ENCODE measurements around the gene PFDN5. TPM values are rescaled to one million over a fixed set of nuclear protein-coding genes. Genes with fewer than 3 reads are reported as not detected.

PFDN5 gene
- total RNA-seq, 1 donor from 2014 or later, result 425 TPM

GRCh38 chr12:53324779-53325510 is 29.6 kb downstream of the PFDN5 start:
- H3K4me2 ChIP-seq, result peak overlapping the region; percentile 90
- no peaks in the 10 kb centered on the region for H4K20me1 ChIP-seq (ENCODE audit: low read depth)
- DNase-seq (ENCODE audit: low spot score), result peak; percentile 90
- no peaks in the 10 kb centered on the region for H3K36me3 ChIP-seq
- no peak overlapping the region for H3K9ac ChIP-seq
- peaks cover 10% of the 10 kb centered on the region for H3K79me2 ChIP-seq (ENCODE audit: low read depth)
- H3K36me3 Mint-ChIP-seq, result no peaks in the 10 kb centered on the region
- TF ChIP-seq EZH2 (IDR thresholded peaks at IDR 0.05), result peak; percentile 57
- TF ChIP-seq, protein P1, sequence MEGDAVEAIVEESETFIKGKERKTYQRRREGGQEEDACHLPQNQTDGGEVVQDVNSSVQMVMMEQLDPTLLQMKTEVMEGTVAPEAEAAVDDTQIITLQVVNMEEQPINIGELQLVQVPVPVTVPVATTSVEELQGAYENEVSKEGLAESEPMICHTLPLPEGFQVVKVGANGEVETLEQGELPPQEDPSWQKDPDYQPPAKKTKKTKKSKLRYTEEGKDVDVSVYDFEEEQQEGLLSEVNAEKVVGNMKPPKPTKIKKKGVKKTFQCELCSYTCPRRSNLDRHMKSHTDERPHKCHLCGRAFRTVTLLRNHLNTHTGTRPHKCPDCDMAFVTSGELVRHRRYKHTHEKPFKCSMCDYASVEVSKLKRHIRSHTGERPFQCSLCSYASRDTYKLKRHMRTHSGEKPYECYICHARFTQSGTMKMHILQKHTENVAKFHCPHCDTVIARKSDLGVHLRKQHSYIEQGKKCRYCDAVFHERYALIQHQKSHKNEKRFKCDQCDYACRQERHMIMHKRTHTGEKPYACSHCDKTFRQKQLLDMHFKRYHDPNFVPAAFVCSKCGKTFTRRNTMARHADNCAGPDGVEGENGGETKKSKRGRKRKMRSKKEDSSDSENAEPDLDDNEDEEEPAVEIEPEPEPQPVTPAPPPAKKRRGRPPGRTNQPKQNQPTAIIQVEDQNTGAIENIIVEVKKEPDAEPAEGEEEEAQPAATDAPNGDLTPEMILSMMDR (IDR thresholded peaks at IDR 0.05), result peak; percentile 72
- peak; percentile 52 for TF ChIP-seq EZH2phosphoT487 (IDR thresholded peaks at IDR 0.05)
- H3K9me3 Mint-ChIP-seq, result no peaks in the 10 kb centered on the region
- peak overlapping the region; percentile 65 for H3K27ac Mint-ChIP-seq
- H3K27me3 Mint-ChIP-seq (ENCODE audit: insufficient read depth, low read depth), result peaks cover 6% of the 10 kb centered on the region
- peaks cover 49% of the 10 kb centered on the region for H3F3A ChIP-seq (ENCODE audit: low read depth)
- H3K4me3 ChIP-seq, result peak overlapping the region; percentile 64
- no peaks in the 10 kb centered on the region for H3K9me3 ChIP-seq (ENCODE audit: low read depth)
- H3K27ac ChIP-seq, result no peak overlapping the region
- peak overlapping the region; percentile 84 for H3K4me3 Mint-ChIP-seq
- H2AFZ ChIP-seq (replicated peaks), result peak overlapping the region; percentile 86
- H3K4me1 ChIP-seq, result peaks cover 30% of the 10 kb centered on the region
- peaks cover 53% of the 10 kb centered on the region for H3K4me1 Mint-ChIP-seq
- peaks cover 48% of the 10 kb centered on the region for H3K27me3 ChIP-seq

GRCh38 chr12:53325511-53326061 is 30.2 kb downstream of the PFDN5 start:
- Mint-ChIP-seq H3K4me1 (peaks cover 49% of the 10 kb centered on the region), H3K27me3 (ENCODE audit: insufficient read depth, low read depth) (peaks cover 6% of the 10 kb centered on the region), H3K9me3 (no peaks in the 10 kb centered on the region), H3K27ac (no peak overlapping the region), H3K4me3 (peak overlapping the region; percentile 85), H3K36me3 (no peaks in the 10 kb centered on the region)
- Histone ChIP-seq H3K27me3 (peaks cover 48% of the 10 kb centered on the region), H3K9me3 (ENCODE audit: low read depth) (no peaks in the 10 kb centered on the region), H3K4me2 (peak overlapping the region; percentile 90), H3K9ac (no peak overlapping the region), H4K20me1 (ENCODE audit: low read depth) (no peaks in the 10 kb centered on the region), H3K79me2 (ENCODE audit: low read depth) (peaks cover 4% of the 10 kb centered on the region), H3K4me1 (peaks cover 30% of the 10 kb centered on the region), H3K4me3 (peak overlapping the region; percentile 64), H3K36me3 (no peaks in the 10 kb centered on the region), H2AFZ (replicated peaks) (peak overlapping the region; percentile 86), H3F3A (ENCODE audit: low read depth) (peaks cover 49% of the 10 kb centered on the region), H3K27ac (no peak overlapping the region)
- peak; percentile 70 for DNase-seq (ENCODE audit: low spot score)
- TF ChIP-seq EZH2phosphoT487 (IDR thresholded peaks at IDR 0.05), result no peak
- no peak for TF ChIP-seq EZH2 (IDR thresholded peaks at IDR 0.05)
- TF ChIP-seq, protein P1 (IDR thresholded peaks at IDR 0.05), result peak; percentile 6

GRCh38 chr12:53326460-53327185 is 31.3 kb downstream of the PFDN5 start:
- no peaks in the 10 kb centered on the region for H3K9me3 ChIP-seq (ENCODE audit: low read depth)
- peak overlapping the region; percentile 90 for H3K4me2 ChIP-seq
- no peaks in the 10 kb centered on the region for H3K9me3 Mint-ChIP-seq
- no peaks in the 10 kb centered on the region for H3K79me2 ChIP-seq (ENCODE audit: low read depth)
- no peak overlapping the region for H2AFZ ChIP-seq (replicated peaks)
- H3K27me3 Mint-ChIP-seq (ENCODE audit: insufficient read depth, low read depth), result peaks cover 6% of the 10 kb centered on the region
- H3K4me1 Mint-ChIP-seq, result peaks cover 42% of the 10 kb centered on the region
- TF ChIP-seq EZH2 (IDR thresholded peaks at IDR 0.05), result no peak
- H3K36me3 Mint-ChIP-seq, result no peaks in the 10 kb centered on the region
- H3K9ac ChIP-seq, result no peak overlapping the region
- peaks cover 30% of the 10 kb centered on the region for H3K4me1 ChIP-seq
- H3K36me3 ChIP-seq, result no peaks in the 10 kb centered on the region
- peaks cover 48% of the 10 kb centered on the region for H3F3A ChIP-seq (ENCODE audit: low read depth)
- H3K27me3 ChIP-seq, result peaks cover 48% of the 10 kb centered on the region
- peak overlapping the region; percentile 50 for H3K27ac Mint-ChIP-seq
- H3K4me3 ChIP-seq, result no peak overlapping the region
- H3K4me3 Mint-ChIP-seq, result peak overlapping the region; percentile 85
- H4K20me1 ChIP-seq (ENCODE audit: low read depth), result no peaks in the 10 kb centered on the region
- peak; percentile 49 for DNase-seq (ENCODE audit: low spot score)
- H3K27ac ChIP-seq, result no peak overlapping the region

Data from neural progenitor cell (in vitro differentiated cells).